ENCODE data around the gene GPR25.

Gene GPR25, protein sequence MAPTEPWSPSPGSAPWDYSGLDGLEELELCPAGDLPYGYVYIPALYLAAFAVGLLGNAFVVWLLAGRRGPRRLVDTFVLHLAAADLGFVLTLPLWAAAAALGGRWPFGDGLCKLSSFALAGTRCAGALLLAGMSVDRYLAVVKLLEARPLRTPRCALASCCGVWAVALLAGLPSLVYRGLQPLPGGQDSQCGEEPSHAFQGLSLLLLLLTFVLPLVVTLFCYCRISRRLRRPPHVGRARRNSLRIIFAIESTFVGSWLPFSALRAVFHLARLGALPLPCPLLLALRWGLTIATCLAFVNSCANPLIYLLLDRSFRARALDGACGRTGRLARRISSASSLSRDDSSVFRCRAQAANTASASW

DNA sequence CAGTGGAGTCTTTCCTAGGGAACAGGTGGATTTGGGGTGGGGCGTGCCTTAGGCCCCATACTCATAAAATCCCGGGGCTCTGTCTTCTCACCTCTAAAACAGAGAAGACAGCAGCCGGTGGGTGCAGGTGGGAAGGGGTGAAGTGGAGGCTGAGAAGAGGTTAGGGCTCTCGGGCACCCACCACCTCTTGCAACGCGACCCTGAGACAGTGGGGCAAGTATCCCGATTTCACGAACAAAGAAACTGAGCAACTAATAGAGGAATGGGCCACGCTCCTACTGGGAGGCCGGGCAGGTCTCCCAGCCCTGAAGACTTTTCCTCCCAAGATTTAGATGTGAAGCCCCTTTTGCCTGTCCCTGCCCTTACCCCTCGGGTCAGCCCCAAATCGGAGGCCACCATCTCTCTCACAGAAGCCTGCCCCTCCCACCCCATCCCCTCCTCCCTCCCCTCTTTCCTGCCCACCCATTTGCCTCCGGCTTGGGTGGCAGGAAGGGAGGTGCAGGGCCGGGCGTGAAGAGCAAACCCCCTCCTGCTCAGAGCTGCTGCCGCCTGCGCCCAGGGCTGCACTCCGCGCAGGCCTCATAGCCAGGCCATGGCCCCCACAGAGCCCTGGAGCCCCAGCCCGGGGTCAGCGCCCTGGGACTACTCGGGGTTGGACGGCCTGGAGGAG is at the start of gene GPR25:
GPR25 (plus strand) TSS at position 536 of the 670 bp plus-strand sequence; CDS start at position 593, 57 bp downstream.
- DNase-seq, result no peak

DNA sequence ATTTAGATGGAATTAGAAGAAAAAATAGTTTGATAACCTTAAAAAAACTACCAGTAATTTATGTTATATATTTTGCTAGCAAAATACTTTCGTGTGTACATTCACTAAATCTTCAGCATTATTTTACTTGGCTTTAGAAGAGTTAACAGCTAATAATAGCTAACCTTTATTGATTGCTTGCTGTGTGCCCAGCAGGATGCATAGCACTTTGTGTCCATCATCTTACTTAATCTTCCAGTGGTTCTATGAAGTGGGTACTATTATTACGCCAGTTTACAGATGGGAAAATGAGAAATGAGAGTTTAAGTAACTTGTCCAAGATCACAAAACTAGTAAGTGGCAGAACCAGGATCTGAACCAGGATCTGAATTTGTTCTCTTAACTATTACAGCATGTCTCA is 41.7 kb upstream of the GPR25 start:
- DNase-seq, result no peak

- DNase-seq, result no peak
Measured at GRCh38 chr1:200834383-200834782, 38.4 kb upstream of the GPR25 start.

GRCh38 chr1:200836213-200836612 is 36.6 kb upstream of the GPR25 start:
- no peak for DNase-seq

- DNase-seq, result no peak
Measured at GRCh38 chr1:200837931-200838571, 34.7 kb upstream of the GPR25 start.

- no peak for DNase-seq
Measured at GRCh38 chr1:200838676-200839445, 33.9 kb upstream of the GPR25 start.

- no peak for DNase-seq
Measured at GRCh38 chr1:200845360-200845759, 27.4 kb upstream of the GPR25 start.

- no peak for DNase-seq
Measured at GRCh38 chr1:200846398-200846797, 26.4 kb upstream of the GPR25 start.

- no peak for DNase-seq
Measured at GRCh38 chr1:200849430-200849829, 23.4 kb upstream of the GPR25 start.

- DNase-seq, result no peak
Measured at GRCh38 chr1:200850554-200850953, 22.2 kb upstream of the GPR25 start.

DNA sequence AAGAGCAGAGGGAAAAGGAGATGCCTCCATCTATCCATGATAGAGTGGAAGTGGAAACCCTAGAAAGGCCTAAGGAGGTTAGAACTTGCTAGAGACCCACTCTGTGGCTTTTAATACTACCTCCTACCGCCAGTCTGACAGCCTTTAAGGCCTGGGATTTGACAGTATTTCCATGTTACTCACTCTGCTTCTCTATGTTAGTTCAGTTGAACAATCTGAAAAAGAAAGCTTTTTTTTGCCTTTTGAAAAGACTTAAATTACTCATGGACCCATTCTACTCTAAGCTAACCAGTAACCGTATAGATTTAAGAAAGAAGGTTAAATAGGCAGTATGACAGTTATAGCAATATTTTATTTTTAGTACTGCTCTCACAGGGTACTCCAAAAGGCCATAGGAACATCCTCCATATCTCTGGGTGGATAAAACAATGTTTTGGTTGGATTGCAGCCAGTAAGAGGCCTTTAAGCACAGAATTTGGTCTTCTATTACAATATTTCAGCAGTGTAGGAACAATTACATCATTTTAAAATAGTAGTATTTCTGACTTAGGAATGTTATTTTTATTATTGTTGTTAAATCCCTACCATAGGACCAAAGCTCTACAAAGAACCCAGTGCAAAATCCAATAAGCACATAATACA is 15.9 kb upstream of the GPR25 start:
- no peak for DNase-seq

DNA sequence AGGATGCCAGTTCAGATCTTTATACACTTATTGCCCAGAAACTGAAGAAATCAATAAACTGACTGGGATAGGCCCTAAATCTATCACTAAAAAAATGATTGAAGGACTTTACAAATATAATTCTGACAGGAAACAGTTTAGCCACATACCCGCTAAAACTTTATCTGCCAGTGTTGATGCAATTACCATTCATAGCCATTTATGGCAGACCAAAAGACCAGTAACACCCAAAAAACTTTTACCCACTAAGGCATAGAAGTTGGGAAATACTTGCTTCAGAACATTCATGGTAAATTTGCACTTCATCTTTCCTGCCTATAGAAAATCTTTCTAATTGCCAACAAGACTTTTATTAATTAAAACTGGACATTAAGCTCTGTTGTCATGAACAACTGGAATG is 15.0 kb upstream of the GPR25 start:
- DNase-seq, result no peak

DNA sequence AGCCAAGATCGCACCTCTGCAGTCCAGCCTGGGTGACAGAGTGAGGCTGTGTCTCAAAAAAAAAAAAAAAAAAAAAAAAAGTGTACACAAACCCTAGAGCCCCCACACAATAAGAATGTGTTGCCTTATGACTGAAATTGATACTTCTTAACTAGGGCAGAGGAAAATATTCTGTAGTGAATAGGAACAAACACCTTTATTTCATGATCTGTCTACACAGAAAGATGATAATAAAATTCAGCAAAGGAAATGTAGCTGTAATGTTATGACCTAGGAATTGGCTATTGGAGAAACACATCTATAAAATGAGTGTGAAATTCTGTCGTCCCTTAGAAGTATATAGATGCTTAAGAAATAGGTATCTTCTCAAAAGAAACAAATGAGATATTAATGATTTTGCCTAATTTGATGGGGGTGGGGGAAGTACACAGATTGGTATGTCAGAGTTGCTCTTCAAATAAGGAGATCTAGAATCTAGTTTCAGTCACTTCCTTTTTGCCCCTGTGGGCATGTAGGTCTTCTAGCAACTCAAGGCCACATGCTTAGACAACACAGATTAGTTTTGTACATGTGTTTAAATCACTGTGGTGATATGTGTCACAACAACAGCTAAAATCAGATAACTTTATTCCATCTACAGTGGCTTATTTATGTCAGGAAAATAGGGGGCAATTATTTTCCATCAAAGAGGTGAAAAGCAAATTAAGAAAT is 10.7 kb upstream of the GPR25 start:
- DNase-seq, result no peak

- DNase-seq, result no peak
Measured at GRCh38 chr1:200862713-200863415, 9.9 kb upstream of the GPR25 start.

DNA sequence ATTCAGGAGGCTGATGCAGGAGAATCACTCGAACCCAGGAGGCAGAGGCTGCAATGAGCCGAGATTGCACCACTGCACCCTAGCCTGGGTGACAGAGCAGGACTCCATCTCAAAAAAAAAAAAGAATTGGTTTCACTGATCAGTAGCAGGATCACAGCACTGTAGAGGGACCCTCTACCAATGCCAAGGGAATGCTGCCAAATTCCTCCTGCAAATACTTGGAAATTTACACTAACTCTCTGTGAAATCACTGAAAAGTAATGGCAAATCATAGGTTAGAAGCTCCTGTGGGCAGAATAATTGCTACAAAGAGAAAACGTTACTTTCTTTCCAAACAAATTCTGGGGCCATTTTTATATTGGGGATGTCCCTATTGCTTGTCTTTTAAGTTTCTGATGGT is 6.7 kb upstream of the GPR25 start:
- no peak for DNase-seq

- peak in 1 of 2 experiments; percentile 34 for DNase-seq
Measured at GRCh38 chr1:200866521-200866920, 6.3 kb upstream of the GPR25 start.

- DNase-seq, result no peak
Measured at GRCh38 chr1:200867018-200867811, 5.6 kb upstream of the GPR25 start.

- no peak for DNase-seq
Measured at GRCh38 chr1:200869376-200869752, 3.4 kb upstream of the GPR25 start.

- DNase-seq, result no peak
Measured at GRCh38 chr1:200869753-200870391, 2.9 kb upstream of the GPR25 start.

DNA sequence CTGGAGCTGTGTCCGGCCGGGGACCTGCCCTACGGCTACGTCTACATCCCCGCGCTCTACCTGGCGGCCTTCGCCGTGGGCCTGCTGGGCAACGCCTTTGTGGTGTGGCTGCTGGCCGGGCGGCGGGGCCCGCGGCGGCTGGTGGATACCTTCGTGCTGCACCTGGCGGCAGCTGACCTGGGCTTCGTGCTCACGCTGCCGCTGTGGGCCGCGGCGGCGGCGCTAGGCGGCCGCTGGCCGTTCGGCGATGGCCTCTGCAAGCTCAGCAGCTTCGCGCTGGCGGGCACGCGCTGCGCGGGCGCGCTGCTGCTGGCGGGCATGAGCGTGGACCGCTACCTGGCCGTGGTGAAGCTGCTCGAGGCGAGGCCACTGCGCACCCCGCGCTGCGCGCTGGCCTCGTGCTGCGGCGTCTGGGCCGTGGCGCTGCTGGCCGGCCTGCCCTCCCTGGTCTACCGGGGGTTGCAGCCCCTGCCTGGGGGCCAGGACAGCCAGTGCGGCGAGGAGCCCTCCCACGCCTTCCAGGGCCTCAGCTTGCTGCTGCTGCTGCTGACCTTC is 412 bp downstream of the GPR25 start:
- no peak for DNase-seq
